IMR-90 (cell line): ENCODE measurements around the gene ASCL5.

Experiments used
- BHLHE40 ChIP-seq: fragments of 150-350 bp; IDR thresholded peaks from 2 replicates; pipeline ENCODE4 v1.6.1; 2016; ENCODE audit warnings: mild to moderate bottlenecking, low read depth, low read length
- CEBPB ChIP-seq: IDR thresholded peaks from 2 replicates; pipeline ENCODE4 v1.6.1; 2012; ENCODE audit warnings: low read depth, low read length, improper control_type of control experiment
- FOS ChIP-seq: fragments of 150-350 bp; IDR thresholded peaks from 2 replicates; pipeline ENCODE4 v1.6.1; 2016; ENCODE audit warnings: low read depth, low read length
- MAFK ChIP-seq: IDR thresholded peaks from 2 replicates; pipeline ENCODE4 v1.6.1; 2012; ENCODE audit warnings: low read depth, low read length, improper control_type of control experiment
- MAZ ChIP-seq: IDR thresholded peaks from 2 replicates; pipeline ENCODE4 v1.6.1; 2012; ENCODE audit warnings: low read depth, mild to moderate bottlenecking, low read length, improper control_type of control experiment, moderate library complexity, borderline replicate concordance
- MXI1 ChIP-seq: IDR thresholded peaks from 2 replicates; pipeline ENCODE4 v1.6.1; 2012; ENCODE audit warnings: low read depth, mild to moderate bottlenecking, low read length, moderate library complexity, borderline replicate concordance
- NFE2L2 ChIP-seq: fragments of 150-350 bp; IDR thresholded peaks from 2 replicates; pipeline ENCODE4 v1.6.1; 2016; ENCODE audit warnings: low read depth, mild to moderate bottlenecking, low read length
- POLR2A ChIP-seq: IDR thresholded peaks from 2 replicates; pipeline ENCODE4 v1.6.1; 2012; ENCODE audit warnings: mild to moderate bottlenecking, low read depth, low read length
- RAD21 ChIP-seq: IDR thresholded peaks from 2 replicates; pipeline ENCODE4 v1.6.1; 2012; ENCODE audit warnings: low read length, improper control_type of control experiment
- SMC3 ChIP-seq: fragments of 150-350 bp; IDR thresholded peaks from 2 replicates; pipeline ENCODE4 v1.6.1; 2016; ENCODE audit warnings: low read depth, mild to moderate bottlenecking, antibody characterized with exemption, low read length, moderate library complexity
- TF ChIP-seq, protein P1 (sequence below): conservative IDR thresholded peaks from 2 replicates; pipeline ENCODE4 v1.5.1; 2012; ENCODE audit warnings: mild to moderate bottlenecking, low read depth, low read length, improper control_type of control experiment
- TF ChIP-seq, protein P2 (sequence below): fragments of 150-350 bp; IDR thresholded peaks from 2 replicates; pipeline ENCODE4 v1.6.1; 2017; ENCODE audit warnings: mild to moderate bottlenecking, antibody characterized with exemption, low read length, low read depth

DNA sequence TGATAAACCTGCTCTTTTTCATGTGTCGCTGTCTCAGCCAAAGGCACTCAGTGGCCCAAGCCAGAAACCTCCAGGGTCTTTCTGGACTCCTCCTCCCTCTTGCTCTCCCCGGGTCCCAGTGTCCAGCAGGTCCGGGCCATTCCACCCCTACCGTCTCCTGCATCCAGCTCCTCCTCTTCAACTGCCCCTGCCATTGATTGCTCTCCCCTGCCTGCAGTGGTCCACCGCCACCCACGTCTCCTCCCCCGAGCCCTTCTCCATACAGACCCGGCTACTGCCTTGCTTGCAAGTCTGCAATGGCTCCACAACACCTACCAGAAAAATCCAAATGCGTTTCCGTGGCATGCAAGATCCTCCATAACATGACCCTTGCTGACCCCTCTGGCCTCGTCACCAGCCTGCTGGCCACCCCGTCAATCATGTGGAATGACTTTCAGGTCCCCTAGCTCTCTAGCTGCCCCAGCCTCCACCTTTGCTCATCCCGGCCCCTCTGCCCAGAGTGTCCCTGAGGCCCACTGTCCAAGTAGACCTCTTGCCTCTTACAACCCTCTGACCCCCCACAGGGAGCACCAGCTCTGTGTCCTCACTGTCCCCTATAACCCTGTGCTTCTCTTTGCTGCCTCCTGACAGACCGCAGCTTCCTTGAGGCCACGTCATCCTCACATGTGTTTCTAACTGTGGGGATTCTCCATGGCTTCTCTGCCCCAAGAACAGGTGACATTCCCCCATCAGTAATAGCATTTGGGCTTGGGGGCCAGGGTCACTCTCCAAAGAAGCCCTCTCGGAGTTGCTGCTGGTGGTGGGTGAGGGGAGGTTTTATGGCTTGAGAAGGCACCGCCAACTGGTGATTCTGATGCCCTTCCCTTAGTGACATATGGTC lies 29.8 kb downstream of the ASCL5 start:
- TF ChIP-seq RAD21 (no peak), MXI1 (no peak), POLR2A (no peak), SMC3 (no peak), CEBPB (no peak), MAFK (no peak), FOS (no peak), MAZ (no peak), BHLHE40 (no peak), NFE2L2 (no peak)
- TF ChIP-seq, protein P1, sequence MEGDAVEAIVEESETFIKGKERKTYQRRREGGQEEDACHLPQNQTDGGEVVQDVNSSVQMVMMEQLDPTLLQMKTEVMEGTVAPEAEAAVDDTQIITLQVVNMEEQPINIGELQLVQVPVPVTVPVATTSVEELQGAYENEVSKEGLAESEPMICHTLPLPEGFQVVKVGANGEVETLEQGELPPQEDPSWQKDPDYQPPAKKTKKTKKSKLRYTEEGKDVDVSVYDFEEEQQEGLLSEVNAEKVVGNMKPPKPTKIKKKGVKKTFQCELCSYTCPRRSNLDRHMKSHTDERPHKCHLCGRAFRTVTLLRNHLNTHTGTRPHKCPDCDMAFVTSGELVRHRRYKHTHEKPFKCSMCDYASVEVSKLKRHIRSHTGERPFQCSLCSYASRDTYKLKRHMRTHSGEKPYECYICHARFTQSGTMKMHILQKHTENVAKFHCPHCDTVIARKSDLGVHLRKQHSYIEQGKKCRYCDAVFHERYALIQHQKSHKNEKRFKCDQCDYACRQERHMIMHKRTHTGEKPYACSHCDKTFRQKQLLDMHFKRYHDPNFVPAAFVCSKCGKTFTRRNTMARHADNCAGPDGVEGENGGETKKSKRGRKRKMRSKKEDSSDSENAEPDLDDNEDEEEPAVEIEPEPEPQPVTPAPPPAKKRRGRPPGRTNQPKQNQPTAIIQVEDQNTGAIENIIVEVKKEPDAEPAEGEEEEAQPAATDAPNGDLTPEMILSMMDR: no peak
- TF ChIP-seq, protein P2, sequence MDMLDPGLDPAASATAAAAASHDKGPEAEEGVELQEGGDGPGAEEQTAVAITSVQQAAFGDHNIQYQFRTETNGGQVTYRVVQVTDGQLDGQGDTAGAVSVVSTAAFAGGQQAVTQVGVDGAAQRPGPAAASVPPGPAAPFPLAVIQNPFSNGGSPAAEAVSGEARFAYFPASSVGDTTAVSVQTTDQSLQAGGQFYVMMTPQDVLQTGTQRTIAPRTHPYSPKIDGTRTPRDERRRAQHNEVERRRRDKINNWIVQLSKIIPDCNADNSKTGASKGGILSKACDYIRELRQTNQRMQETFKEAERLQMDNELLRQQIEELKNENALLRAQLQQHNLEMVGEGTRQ: no peak
